ENCODE data around the gene ASIC2. TPM values are rescaled to one million over a fixed set of nuclear protein-coding genes. Genes with fewer than 3 reads are reported as not detected.

The ASIC2 gene
- total and polyA plus RNA-seq, 2 experiments from 2014 or later: not detected

DNA sequence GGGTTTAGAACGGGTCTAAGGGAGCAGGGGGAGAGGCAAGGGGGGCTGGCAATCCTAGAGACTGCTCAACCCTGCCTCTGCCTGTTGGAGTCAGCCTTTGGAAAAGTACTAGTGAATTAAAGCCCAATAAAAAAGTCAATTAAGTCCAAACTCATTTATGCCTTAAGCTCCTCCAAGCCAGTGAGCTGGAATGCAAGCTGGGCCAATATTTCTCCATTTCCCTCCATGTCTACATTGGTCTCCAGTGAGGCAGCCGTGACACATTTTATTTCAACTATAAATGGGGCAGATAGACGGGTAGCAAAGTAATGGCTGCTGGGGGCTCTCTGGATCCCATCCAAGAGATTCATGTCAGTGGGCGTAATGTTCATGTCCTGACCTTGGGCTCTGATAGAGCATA lies 157.4 kb downstream of the ASIC2 start:
- H3K9me3 ChIP-seq (ENCODE audit: low read depth): no peaks in the 10 kb centered on the region
- H3K4me3 ChIP-seq: no peak overlapping the region
- DNase-seq (ENCODE audit: low read depth in 1 of 2, low spot score in 1 of 2): no peak
- H3K36me3 ChIP-seq: no peaks in the 10 kb centered on the region
- H3K4me1 ChIP-seq (ENCODE audit: low read depth): no peaks in the 10 kb centered on the region
- no peak overlapping the region for H3K27ac ChIP-seq
- TF ChIP-seq CTCF (IDR thresholded peaks at IDR 0.05; ENCODE audit: low read depth, low read length): no peak
- H3K27me3 ChIP-seq: peaks cover 6% of the 10 kb centered on the region

DNA sequence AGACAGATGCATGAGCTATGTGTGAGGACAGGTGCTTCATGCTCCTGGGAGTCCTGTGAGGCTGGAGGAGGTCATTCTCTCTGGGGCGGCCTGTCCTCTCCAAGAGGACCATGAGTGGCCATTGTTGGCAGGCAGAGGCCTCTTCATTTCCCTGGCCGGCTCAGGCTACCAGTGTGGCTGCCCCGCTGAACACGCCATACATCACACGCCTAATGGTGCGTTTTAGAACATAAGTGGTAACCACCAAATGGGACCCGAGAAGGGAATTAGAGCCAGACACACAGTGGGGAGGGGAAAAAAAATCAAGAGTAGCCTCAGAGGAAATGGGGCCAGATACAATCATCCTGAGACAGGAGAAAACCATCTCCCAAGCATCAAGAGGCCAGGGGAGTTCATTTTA lies 161.5 kb downstream of the ASIC2 start:
- no peak for DNase-seq (ENCODE audit: low read depth in 1 of 2, low spot score in 1 of 2)
- no peaks in the 10 kb centered on the region for H3K9me3 ChIP-seq (ENCODE audit: low read depth)
- no peaks in the 10 kb centered on the region for H3K4me1 ChIP-seq (ENCODE audit: low read depth)
- H3K27me3 ChIP-seq: peaks cover 3% of the 10 kb centered on the region
- H3K4me3 ChIP-seq: no peak overlapping the region
- H3K36me3 ChIP-seq: no peaks in the 10 kb centered on the region
- no peak overlapping the region for H3K27ac ChIP-seq
- TF ChIP-seq CTCF (IDR thresholded peaks at IDR 0.05; ENCODE audit: low read depth, low read length): no peak

DNA sequence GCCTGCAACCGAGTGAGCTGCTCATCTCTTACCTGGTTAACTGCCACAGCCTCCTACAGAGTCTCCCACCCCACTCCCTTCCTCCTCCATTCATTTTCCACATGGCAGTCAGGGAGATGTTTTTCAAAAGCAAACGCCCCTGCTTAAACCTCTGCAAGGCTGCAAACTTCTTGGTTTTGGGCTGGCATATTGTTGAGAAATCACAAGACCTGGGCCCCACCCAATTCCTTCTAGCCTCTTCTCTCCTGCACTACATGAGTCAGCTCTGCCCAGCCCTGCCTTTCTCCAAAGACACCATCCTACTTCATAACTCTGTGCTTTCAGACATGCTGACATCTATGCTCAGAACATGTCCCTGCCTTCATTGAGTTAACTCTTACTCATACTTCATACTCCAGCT lies 165.4 kb downstream of the ASIC2 start:
- H3K4me3 ChIP-seq: no peak overlapping the region
- no peaks in the 10 kb centered on the region for H3K36me3 ChIP-seq
- H3K4me1 ChIP-seq (ENCODE audit: low read depth): no peaks in the 10 kb centered on the region
- H3K27ac ChIP-seq: no peak overlapping the region
- no peak for DNase-seq (ENCODE audit: low read depth in 1 of 2, low spot score in 1 of 2)
- no peaks in the 10 kb centered on the region for H3K27me3 ChIP-seq
- no peak for TF ChIP-seq CTCF (IDR thresholded peaks at IDR 0.05; ENCODE audit: low read depth, low read length)
- no peaks in the 10 kb centered on the region for H3K9me3 ChIP-seq (ENCODE audit: low read depth)

- Histone ChIP-seq H3K27ac (no peak overlapping the region), H3K4me1 (ENCODE audit: low read depth) (no peaks in the 10 kb centered on the region), H3K4me3 (no peak overlapping the region), H3K27me3 (no peaks in the 10 kb centered on the region), H3K9me3 (ENCODE audit: low read depth) (no peaks in the 10 kb centered on the region), H3K36me3 (no peaks in the 10 kb centered on the region)
- no peak for DNase-seq (ENCODE audit: low read depth in 1 of 2, low spot score in 1 of 2)
- TF ChIP-seq CTCF (IDR thresholded peaks at IDR 0.05; ENCODE audit: low read depth, low read length): no peak
Measured at GRCh38 chr17:33126086-33126485, 167.0 kb downstream of the ASIC2 start.

GRCh38 chr17:33125552-33125950 lies 167.5 kb downstream of the ASIC2 start:
- DNase-seq (ENCODE audit: low read depth in 1 of 2, low spot score in 1 of 2): no peak
- Histone ChIP-seq H3K4me3 (no peak overlapping the region), H3K27ac (no peak overlapping the region), H3K9me3 (ENCODE audit: low read depth) (no peaks in the 10 kb centered on the region), H3K4me1 (ENCODE audit: low read depth) (no peaks in the 10 kb centered on the region), H3K36me3 (no peaks in the 10 kb centered on the region), H3K27me3 (no peaks in the 10 kb centered on the region)
- no peak for TF ChIP-seq CTCF (IDR thresholded peaks at IDR 0.05; ENCODE audit: low read depth, low read length)

Data from cardiac muscle cell (in vitro differentiated cells and primary cell).